K562 (cell line): Measurements from ENCODE around the gene PPP1R13L. TPM values are rescaled to one million over a fixed set of nuclear protein-coding genes. Genes with fewer than 3 reads are reported as not detected.

Experiments used
- CBFA2T3 ChIP-seq: fragments of 450-650 bp; IDR thresholded peaks from 2 replicates; pipeline ENCODE4 v1.6.1; 2017
- CBX8 ChIP-seq: fragments of 200-600 bp; sonication (generic); IDR thresholded peaks from 2 replicates; pipeline ENCODE4 v1.6.1; 2012; ENCODE audit warnings: borderline replicate concordance, mixed run types, low read depth, mild to moderate bottlenecking, moderate library complexity, mixed read lengths, low read length, control low read depth, inconsistent platforms; ENCODE audit not compliant: poor library complexity, severe bottlenecking; ENCODE audit errors: extremely low read depth
- DNMT1 ChIP-seq: fragments of 450-650 bp; IDR thresholded peaks from 2 replicates; pipeline ENCODE4 v1.6.1; 2016; ENCODE audit warnings: antibody characterized with exemption, mild to moderate bottlenecking
- ELF4 ChIP-seq: fragments of 450-650 bp; formaldehyde crosslinking; IDR thresholded peaks from 2 replicates; pipeline ENCODE4 v1.4.0; 2022; ENCODE audit warnings: missing genetic modification characterization
- HCFC1 ChIP-seq: IDR thresholded peaks from 2 replicates; pipeline ENCODE4 v1.6.1; 2012; ENCODE audit warnings: low read depth, low read length, improper control_type of control experiment
- HNRNPL ChIP-seq: fragments of 200-400 bp; formaldehyde crosslinking; IDR thresholded peaks from 2 replicates; pipeline ENCODE4 v1.6.1; 2017; ENCODE audit warnings: low read depth, mild to moderate bottlenecking, low read length
- IFI16 ChIP-seq: fragments of 250-450 bp; sonication (Bioruptor Pico); IDR thresholded peaks from 2 replicates; pipeline ENCODE4 v2.1.2; 2022; ENCODE audit warnings: mild to moderate bottlenecking, inconsistent platforms
- NFRKB ChIP-seq: fragments of 450-650 bp; IDR thresholded peaks from 2 replicates; pipeline ENCODE4 v1.6.1; 2016; ENCODE audit warnings: low read depth
- NUFIP1 ChIP-seq: fragments of 450-650 bp; IDR thresholded peaks from 2 replicates; pipeline ENCODE4 v1.6.1; 2018; ENCODE audit not compliant: partially characterized antibody
- PHTF2 ChIP-seq: fragments of 250-450 bp; sonication (Bioruptor Pico); IDR thresholded peaks from 2 replicates; pipeline ENCODE4 v1.5.0; 2021; ENCODE audit warnings: mild to moderate bottlenecking
- POLR2H ChIP-seq: IDR thresholded peaks from 2 replicates; pipeline ENCODE4 v1.6.1; 2016; ENCODE audit warnings: missing genetic modification characterization, low read depth, mild to moderate bottlenecking, control low read depth, missing compliant biosample characterization, moderate library complexity
- PPARD ChIP-seq: fragments of 250-450 bp; sonication (Bioruptor Pico); IDR thresholded peaks from 2 replicates; pipeline ENCODE4 v1.8.0; 2022; ENCODE audit warnings: inconsistent platforms, mild to moderate bottlenecking, moderate library complexity
- SIRT6 ChIP-seq: IDR thresholded peaks from one replicate; pipeline ENCODE4 v1.6.1; 2012; ENCODE audit warnings: low read depth, mild to moderate bottlenecking, control low read depth, inconsistent platforms, low read length, moderate library complexity
- SREBF1 ChIP-seq: fragments of 150-350 bp; IDR thresholded peaks from 2 replicates; pipeline ENCODE4 v1.6.1; 2014; ENCODE audit warnings: antibody characterized with exemption, low read depth, low read length, borderline replicate concordance
- TRIM24 ChIP-seq, 2 experiments: fragments of 450-650 bp; IDR thresholded peaks; 2 replicates each; pipeline ENCODE4 v1.6.1; 2016
- ZBTB7A ChIP-seq: IDR thresholded peaks from 2 replicates; pipeline ENCODE4 v1.6.1; 2011; ENCODE audit warnings: low read depth, mild to moderate bottlenecking, low read length, moderate library complexity, borderline replicate concordance; ENCODE audit not compliant: control insufficient read depth
- ZNF717 ChIP-seq: fragments of 250-450 bp; sonication (Bioruptor Pico); IDR thresholded peaks from 2 replicates; pipeline ENCODE4 v1.5.0; 2021
- ZNF785 ChIP-seq: fragments of 250-450 bp; sonication (Bioruptor Pico); IDR thresholded peaks from 2 replicates; pipeline ENCODE4 v1.4.0; 2020; ENCODE audit warnings: mild to moderate bottlenecking
- polyA plus RNA-seq, 8 experiments: library from polyadenylated mRNA; depleted of rRNA in 4 of 8; stranded (reverse) in 5 of 8; unstranded in 3 of 8; fragments of >200 nt; fragmentation: Nextera tagmentation in 2 of 8; fragmentation: Illumina TruSeq in 1 of 8; extraction: Ambion mirVana in 2 of 8; extraction: Trizol in 1 of 8; gene quantifications; 2 replicates each; pipeline versions ENCODE4 v1.2.1 to v1.2.3, GENCODE V29; 2011 to 2014; ENCODE audit warnings: inconsistent platforms in 1 of 8, missing spikeins in 1 of 8
- total RNA-seq, 7 experiments: library from RNA; depleted of rRNA in 6 of 7; stranded (reverse); fragments of >200 nt in 6 of 7; fragmentation: Illumina TruSeq in 2 of 7; extraction: Trizol in 2 of 7; gene quantifications; 2 replicates each; pipeline versions ENCODE4 v1.2.1 to v1.2.3, GENCODE V29; 2011 to 2021; ENCODE audit warnings: low replicate concordance in 1 of 7
- TF ChIP-seq, protein P1 (sequence below): fragments of 250-450 bp; sonication (Bioruptor Pico); IDR thresholded peaks from 2 replicates; pipeline ENCODE4 v1.9.0; 2021; ENCODE audit warnings: mild to moderate bottlenecking
- TF ChIP-seq, protein P2 (sequence below): sonication (generic); formaldehyde crosslinking; IDR thresholded peaks from 2 replicates; pipeline ENCODE4 v1.8.1; 2023; ENCODE audit warnings: mild to moderate bottlenecking, missing genetic modification reagents
- TF ChIP-seq, protein P3 (sequence below): fragments of 450-650 bp; IDR thresholded peaks from one replicate; pipeline ENCODE4 v1.6.1; 2018; ENCODE audit warnings: mild to moderate bottlenecking, moderate library complexity; ENCODE audit not compliant: partially characterized antibody
- TF ChIP-seq, protein P4 (sequence below): fragments of 200-400 bp; formaldehyde crosslinking; IDR thresholded peaks from 2 replicates; pipeline ENCODE4 v1.6.1; 2017; ENCODE audit warnings: mild to moderate bottlenecking, low read depth, low read length, moderate library complexity
- TF ChIP-seq, protein P5 (sequence below): sonication (generic); formaldehyde crosslinking; IDR thresholded peaks from 2 replicates; pipeline ENCODE4 v1.9.0; 2022; ENCODE audit warnings: mild to moderate bottlenecking, missing genetic modification reagents

The PPP1R13L gene
- total and polyA plus RNA-seq, 9 of the 15 experiments (the other 6 are each of a cell fraction or from before 2014, with no cell fraction given) = 0.32 to 6.7 (median 2.0) TPM

DNA sequence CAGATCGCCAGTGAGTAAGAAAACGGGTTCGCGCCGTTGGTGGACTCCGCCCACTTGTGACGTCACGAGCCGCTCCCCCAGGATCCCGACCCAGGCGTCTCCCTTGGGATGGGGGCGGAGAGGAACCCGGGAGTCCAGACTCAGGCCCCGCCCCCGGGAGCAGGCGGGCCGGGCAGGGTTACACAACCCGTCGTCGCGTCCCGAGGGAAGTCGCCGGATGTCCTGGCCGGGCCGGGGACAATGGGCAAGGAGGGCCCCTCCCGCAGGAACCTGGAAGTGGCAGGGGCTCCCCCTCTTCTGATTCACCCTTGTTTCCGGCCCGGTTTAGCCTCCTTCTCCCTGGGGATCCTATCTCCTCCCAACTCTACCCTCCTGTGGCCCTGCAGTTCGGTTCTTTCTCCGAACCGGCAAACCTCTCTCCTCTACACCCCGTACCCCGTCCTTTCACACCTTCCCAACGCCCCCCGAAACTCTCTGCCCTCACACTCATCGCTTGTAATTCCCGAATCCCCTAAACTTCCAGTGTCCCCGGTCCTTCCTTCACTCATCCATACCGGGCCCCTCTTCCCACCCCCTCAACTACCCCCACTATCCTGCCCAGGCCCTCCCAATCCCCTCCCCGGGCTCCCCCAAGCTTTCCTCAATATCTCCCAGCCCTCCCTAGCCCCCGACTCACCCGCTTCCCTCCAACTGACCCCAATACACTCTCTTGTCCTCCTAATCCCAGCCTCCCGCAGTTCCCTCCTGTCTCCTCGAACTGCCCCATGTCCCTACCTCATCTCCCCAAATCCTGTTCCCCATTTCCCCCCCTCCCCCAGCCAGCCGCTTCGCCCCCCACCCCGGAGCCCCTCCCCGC, 38.8 kb upstream of the PPP1R13L start (continued):
- TF ChIP-seq POLR2H (tag) (peak; percentile 47), IFI16 (CRISPR knock-in tag) (no peak), PPARD (CRISPR knock-in tag) (no peak), NFRKB (peak; percentile 57), CBX8 (no peak), HCFC1 (no peak), TRIM24 (IDR thresholded peaks at IDR 0.05) (peak in 1 of 2 experiments; percentile 22; a peak in 1 of 4 replicates), NUFIP1 (no peak), ZNF785 (CRISPR knock-in tag) (no peak), ELF4 (peak; percentile 58; the same call in 1 of the 2 replicates), ZBTB7A (peak; percentile 37; the same call in 1 of the 2 replicates), PHTF2 (CRISPR knock-in tag) (no peak), ZNF717 (CRISPR knock-in tag) (no peak), SREBF1 (no peak), HNRNPL (peak; percentile 79), DNMT1 (0 out of 2 replicates have a peak, but pooled peaks have one; percentile 57), SIRT6 (no peak), CBFA2T3 (no peak)
- TF ChIP-seq, protein P1, sequence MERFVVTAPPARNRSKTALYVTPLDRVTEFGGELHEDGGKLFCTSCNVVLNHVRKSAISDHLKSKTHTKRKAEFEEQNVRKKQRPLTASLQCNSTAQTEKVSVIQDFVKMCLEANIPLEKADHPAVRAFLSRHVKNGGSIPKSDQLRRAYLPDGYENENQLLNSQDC (CRISPR knock-in tag) = no peak
- TF ChIP-seq, protein P2, sequence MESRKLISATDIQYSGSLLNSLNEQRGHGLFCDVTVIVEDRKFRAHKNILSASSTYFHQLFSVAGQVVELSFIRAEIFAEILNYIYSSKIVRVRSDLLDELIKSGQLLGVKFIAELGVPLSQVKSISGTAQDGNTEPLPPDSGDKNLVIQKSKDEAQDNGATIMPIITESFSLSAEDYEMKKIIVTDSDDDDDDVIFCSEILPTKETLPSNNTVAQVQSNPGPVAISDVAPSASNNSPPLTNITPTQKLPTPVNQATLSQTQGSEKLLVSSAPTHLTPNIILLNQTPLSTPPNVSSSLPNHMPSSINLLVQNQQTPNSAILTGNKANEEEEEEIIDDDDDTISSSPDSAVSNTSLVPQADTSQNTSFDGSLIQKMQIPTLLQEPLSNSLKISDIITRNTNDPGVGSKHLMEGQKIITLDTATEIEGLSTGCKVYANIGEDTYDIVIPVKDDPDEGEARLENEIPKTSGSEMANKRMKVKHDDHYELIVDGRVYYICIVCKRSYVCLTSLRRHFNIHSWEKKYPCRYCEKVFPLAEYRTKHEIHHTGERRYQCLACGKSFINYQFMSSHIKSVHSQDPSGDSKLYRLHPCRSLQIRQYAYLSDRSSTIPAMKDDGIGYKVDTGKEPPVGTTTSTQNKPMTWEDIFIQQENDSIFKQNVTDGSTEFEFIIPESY (CRISPR knock-in tag) = no peak
- TF ChIP-seq, protein P3, sequence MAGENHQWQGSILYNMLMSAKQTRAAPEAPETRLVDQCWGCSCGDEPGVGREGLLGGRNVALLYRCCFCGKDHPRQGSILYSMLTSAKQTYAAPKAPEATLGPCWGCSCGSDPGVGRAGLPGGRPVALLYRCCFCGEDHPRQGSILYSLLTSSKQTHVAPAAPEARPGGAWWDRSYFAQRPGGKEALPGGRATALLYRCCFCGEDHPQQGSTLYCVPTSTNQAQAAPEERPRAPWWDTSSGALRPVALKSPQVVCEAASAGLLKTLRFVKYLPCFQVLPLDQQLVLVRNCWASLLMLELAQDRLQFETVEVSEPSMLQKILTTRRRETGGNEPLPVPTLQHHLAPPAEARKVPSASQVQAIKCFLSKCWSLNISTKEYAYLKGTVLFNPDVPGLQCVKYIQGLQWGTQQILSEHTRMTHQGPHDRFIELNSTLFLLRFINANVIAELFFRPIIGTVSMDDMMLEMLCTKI = no peak
- TF ChIP-seq, protein P4, sequence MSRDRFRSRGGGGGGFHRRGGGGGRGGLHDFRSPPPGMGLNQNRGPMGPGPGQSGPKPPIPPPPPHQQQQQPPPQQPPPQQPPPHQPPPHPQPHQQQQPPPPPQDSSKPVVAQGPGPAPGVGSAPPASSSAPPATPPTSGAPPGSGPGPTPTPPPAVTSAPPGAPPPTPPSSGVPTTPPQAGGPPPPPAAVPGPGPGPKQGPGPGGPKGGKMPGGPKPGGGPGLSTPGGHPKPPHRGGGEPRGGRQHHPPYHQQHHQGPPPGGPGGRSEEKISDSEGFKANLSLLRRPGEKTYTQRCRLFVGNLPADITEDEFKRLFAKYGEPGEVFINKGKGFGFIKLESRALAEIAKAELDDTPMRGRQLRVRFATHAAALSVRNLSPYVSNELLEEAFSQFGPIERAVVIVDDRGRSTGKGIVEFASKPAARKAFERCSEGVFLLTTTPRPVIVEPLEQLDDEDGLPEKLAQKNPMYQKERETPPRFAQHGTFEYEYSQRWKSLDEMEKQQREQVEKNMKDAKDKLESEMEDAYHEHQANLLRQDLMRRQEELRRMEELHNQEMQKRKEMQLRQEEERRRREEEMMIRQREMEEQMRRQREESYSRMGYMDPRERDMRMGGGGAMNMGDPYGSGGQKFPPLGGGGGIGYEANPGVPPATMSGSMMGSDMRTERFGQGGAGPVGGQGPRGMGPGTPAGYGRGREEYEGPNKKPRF = no peak
- TF ChIP-seq, protein P5, sequence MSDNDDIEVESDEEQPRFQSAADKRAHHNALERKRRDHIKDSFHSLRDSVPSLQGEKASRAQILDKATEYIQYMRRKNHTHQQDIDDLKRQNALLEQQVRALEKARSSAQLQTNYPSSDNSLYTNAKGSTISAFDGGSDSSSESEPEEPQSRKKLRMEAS (CRISPR knock-in tag) = no peak
